ENCODE results near the gene KRT6A. TPM values are rescaled to one million over a fixed set of nuclear protein-coding genes. Genes with fewer than 3 reads are reported as not detected.

The KRT6A gene
- total and polyA plus RNA-seq, 4 donors, result 0.02 to 0.05 TPM; not detected in 2

DNA sequence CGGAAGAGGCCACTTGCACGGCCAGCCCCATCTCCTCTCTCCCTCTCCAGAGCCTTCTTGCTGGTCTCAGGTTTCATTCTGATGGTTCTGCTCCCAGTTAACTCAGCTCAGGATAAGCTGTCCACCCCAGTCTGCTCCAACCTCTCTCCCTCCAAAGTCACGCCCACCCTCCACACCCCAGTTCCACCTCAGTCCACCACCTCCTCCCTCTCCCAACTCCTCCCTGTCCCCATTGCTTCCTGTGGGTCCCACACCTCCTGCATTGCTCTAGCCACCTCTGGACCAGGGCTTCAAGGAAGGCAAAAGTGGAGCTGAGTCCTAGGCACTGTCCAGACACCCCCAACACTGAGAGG is 46.7 kb upstream of the KRT6A start:
- 89% methylated on average over 3 of the region's 3 CpGs for WGBS
- TF ChIP-seq HNF4A (conservative IDR thresholded peaks at IDR 0.05) (no peak), FOXA1 (IDR thresholded peaks at IDR 0.05) (no peak), RAD21 (IDR thresholded peaks at IDR 0.05) (no peak), FOXA2 (IDR thresholded peaks at IDR 0.05) (no peak), HNF4G (IDR thresholded peaks at IDR 0.05) (no peak), SP1 (IDR thresholded peaks at IDR 0.05) (no peak), TAF1 (conservative IDR thresholded peaks at IDR 0.05) (no peak)
- TF ChIP-seq, protein P1, sequence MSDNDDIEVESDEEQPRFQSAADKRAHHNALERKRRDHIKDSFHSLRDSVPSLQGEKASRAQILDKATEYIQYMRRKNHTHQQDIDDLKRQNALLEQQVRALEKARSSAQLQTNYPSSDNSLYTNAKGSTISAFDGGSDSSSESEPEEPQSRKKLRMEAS (IDR thresholded peaks at IDR 0.05), result no peak
- TF ChIP-seq, protein P2, sequence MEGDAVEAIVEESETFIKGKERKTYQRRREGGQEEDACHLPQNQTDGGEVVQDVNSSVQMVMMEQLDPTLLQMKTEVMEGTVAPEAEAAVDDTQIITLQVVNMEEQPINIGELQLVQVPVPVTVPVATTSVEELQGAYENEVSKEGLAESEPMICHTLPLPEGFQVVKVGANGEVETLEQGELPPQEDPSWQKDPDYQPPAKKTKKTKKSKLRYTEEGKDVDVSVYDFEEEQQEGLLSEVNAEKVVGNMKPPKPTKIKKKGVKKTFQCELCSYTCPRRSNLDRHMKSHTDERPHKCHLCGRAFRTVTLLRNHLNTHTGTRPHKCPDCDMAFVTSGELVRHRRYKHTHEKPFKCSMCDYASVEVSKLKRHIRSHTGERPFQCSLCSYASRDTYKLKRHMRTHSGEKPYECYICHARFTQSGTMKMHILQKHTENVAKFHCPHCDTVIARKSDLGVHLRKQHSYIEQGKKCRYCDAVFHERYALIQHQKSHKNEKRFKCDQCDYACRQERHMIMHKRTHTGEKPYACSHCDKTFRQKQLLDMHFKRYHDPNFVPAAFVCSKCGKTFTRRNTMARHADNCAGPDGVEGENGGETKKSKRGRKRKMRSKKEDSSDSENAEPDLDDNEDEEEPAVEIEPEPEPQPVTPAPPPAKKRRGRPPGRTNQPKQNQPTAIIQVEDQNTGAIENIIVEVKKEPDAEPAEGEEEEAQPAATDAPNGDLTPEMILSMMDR (IDR thresholded peaks at IDR 0.05; ENCODE audit: low read depth, low read length, missing input control), result no peak
- TF ChIP-seq, protein P3, sequence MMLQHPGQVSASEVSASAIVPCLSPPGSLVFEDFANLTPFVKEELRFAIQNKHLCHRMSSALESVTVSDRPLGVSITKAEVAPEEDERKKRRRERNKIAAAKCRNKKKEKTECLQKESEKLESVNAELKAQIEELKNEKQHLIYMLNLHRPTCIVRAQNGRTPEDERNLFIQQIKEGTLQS (IDR thresholded peaks at IDR 0.05), result no peak
- H3K27ac ChIP-seq (ENCODE audit: low read depth in 1 of 2, low read length in 2 of 2), result no peak overlapping the region
- no peaks in the 10 kb centered on the region for H3K36me3 ChIP-seq (ENCODE audit: control insufficient read depth in 4 of 4, insufficient read depth in 3 of 4, low read depth in 1 of 4, low read length in 3 of 4)
- no peak for DNase-seq (ENCODE audit: low spot score)
- H3K4me3 ChIP-seq (ENCODE audit: low read depth in 1 of 3, low read length in 3 of 3), result no peak overlapping the region
- H3K9me3 ChIP-seq (ENCODE audit: control insufficient read depth in 4 of 4, low read length in 3 of 4), result no peaks in the 10 kb centered on the region
- H3K9ac ChIP-seq (ENCODE audit: low read depth in 1 of 2, low read length in 2 of 2), result no peak overlapping the region
- no peaks in the 10 kb centered on the region for H3K27me3 ChIP-seq (ENCODE audit: control insufficient read depth in 4 of 4, insufficient read depth in 4 of 4, low read length in 3 of 4)
- H3K4me1 ChIP-seq (ENCODE audit: control insufficient read depth in 4 of 4, insufficient read depth in 4 of 4, low read length in 3 of 4), result no peaks in the 10 kb centered on the region

DNA sequence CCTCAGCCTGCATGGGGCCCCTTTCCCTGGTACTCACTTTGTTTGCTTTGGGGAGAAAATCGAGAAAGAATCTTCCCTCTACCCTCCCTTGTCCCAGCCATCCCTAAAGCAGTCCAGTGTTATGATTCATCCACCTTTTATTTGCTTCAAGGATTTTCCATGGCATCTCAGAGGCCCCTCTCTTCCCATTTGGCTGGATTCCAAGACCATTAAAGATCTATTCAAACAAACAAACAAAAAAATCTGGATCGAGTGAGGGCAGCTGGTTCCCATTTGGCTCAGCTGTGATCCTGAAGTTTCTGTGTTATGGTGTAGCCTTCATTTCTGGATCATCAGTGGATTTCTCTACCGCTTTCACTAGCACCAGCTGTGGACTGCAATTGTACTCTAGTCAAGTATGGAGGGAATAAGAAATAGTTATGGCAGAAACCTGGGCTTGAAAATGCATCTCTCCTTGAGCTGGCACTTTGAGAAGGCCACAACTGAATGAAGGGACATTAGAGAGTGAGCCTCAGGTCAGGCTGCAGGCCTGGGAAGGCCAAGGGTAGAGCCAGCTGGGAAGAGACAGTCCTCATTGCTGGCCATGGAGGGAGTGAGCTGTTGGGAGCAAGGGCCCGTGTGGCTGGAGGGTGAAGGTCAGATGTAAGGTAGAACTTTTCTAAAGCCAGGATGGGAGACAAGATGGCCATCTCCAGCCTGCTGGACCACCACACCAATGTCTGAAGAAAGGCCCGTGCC is 46.2 kb upstream of the KRT6A start:
- WGBS, result 78% methylated on average over 5 of the region's 5 CpGs
- Histone ChIP-seq H3K27me3 (ENCODE audit: control insufficient read depth in 4 of 4, insufficient read depth in 4 of 4, low read length in 3 of 4) (no peaks in the 10 kb centered on the region), H3K27ac (ENCODE audit: low read depth in 1 of 2, low read length in 2 of 2) (no peak overlapping the region), H3K4me1 (ENCODE audit: control insufficient read depth in 4 of 4, insufficient read depth in 4 of 4, low read length in 3 of 4) (no peaks in the 10 kb centered on the region), H3K9me3 (ENCODE audit: control insufficient read depth in 4 of 4, low read length in 3 of 4) (no peaks in the 10 kb centered on the region), H3K4me3 (ENCODE audit: low read depth in 1 of 3, low read length in 3 of 3) (no peak overlapping the region), H3K9ac (ENCODE audit: low read depth in 1 of 2, low read length in 2 of 2) (no peak overlapping the region), H3K36me3 (ENCODE audit: control insufficient read depth in 4 of 4, insufficient read depth in 3 of 4, low read depth in 1 of 4, low read length in 3 of 4) (no peaks in the 10 kb centered on the region)
- no peak for DNase-seq (ENCODE audit: low spot score)
- TF ChIP-seq, protein P3 (IDR thresholded peaks at IDR 0.05), result no peak

DNA sequence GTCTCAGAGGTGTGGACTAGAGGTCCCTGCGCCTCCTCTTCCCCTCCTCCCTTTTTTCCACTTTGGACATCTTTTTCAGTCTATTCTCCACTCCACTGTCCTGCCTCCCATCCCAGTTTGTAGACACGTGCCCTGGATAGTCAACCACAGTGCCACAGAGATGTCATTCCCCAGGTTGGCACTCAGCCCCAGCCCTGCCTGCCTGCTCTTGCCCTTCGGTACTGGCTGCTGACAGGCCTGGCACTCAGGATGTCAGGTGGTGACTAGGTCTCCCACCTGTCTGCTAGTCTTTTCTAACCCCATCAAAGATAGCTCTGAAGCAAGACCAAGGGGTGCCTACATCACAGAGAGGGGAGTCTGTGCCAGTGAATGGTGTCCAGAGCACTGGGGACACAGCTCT is 44.0 kb upstream of the KRT6A start:
- no peak overlapping the region for H3K27ac ChIP-seq (ENCODE audit: low read depth in 1 of 2, low read length in 2 of 2)
- no peak overlapping the region for H3K9ac ChIP-seq (ENCODE audit: low read depth in 1 of 2, low read length in 2 of 2)
- no peaks in the 10 kb centered on the region for H3K36me3 ChIP-seq (ENCODE audit: control insufficient read depth in 4 of 4, insufficient read depth in 3 of 4, low read depth in 1 of 4, low read length in 3 of 4)
- no peaks in the 10 kb centered on the region for H3K4me1 ChIP-seq (ENCODE audit: control insufficient read depth in 4 of 4, insufficient read depth in 4 of 4, low read length in 3 of 4)
- H3K27me3 ChIP-seq (ENCODE audit: control insufficient read depth in 4 of 4, insufficient read depth in 4 of 4, low read length in 3 of 4), result no peaks in the 10 kb centered on the region
- DNase-seq (ENCODE audit: low spot score), result no peak
- no peaks in the 10 kb centered on the region for H3K9me3 ChIP-seq (ENCODE audit: control insufficient read depth in 4 of 4, low read length in 3 of 4)
- no peak overlapping the region for H3K4me3 ChIP-seq (ENCODE audit: low read depth in 1 of 3, low read length in 3 of 3)
- WGBS, result 72% methylated on average over 3 of the region's 3 CpGs
- no peak for TF ChIP-seq GABPA (IDR thresholded peaks at IDR 0.05 in 1 of 2, conservative IDR thresholded peaks at IDR 0.05 in 1 of 2)
- no peak for TF ChIP-seq RXRA (IDR thresholded peaks at IDR 0.05)
- TF ChIP-seq HNF4G (IDR thresholded peaks at IDR 0.05), result no peak
- no peak for TF ChIP-seq JUND (IDR thresholded peaks at IDR 0.05)
- TF ChIP-seq, protein P1 (IDR thresholded peaks at IDR 0.05), result no peak
- no peak for TF ChIP-seq TAF1 (conservative IDR thresholded peaks at IDR 0.05)
- TF ChIP-seq FOXA1 (IDR thresholded peaks at IDR 0.05), result no peak
- TF ChIP-seq, protein P4, sequence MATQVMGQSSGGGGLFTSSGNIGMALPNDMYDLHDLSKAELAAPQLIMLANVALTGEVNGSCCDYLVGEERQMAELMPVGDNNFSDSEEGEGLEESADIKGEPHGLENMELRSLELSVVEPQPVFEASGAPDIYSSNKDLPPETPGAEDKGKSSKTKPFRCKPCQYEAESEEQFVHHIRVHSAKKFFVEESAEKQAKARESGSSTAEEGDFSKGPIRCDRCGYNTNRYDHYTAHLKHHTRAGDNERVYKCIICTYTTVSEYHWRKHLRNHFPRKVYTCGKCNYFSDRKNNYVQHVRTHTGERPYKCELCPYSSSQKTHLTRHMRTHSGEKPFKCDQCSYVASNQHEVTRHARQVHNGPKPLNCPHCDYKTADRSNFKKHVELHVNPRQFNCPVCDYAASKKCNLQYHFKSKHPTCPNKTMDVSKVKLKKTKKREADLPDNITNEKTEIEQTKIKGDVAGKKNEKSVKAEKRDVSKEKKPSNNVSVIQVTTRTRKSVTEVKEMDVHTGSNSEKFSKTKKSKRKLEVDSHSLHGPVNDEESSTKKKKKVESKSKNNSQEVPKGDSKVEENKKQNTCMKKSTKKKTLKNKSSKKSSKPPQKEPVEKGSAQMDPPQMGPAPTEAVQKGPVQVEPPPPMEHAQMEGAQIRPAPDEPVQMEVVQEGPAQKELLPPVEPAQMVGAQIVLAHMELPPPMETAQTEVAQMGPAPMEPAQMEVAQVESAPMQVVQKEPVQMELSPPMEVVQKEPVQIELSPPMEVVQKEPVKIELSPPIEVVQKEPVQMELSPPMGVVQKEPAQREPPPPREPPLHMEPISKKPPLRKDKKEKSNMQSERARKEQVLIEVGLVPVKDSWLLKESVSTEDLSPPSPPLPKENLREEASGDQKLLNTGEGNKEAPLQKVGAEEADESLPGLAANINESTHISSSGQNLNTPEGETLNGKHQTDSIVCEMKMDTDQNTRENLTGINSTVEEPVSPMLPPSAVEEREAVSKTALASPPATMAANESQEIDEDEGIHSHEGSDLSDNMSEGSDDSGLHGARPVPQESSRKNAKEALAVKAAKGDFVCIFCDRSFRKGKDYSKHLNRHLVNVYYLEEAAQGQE (IDR thresholded peaks at IDR 0.05), result no peak
- no peak for TF ChIP-seq YY1 (IDR thresholded peaks at IDR 0.05)
- TF ChIP-seq FOXA2 (IDR thresholded peaks at IDR 0.05), result no peak
- TF ChIP-seq, protein P2 (IDR thresholded peaks at IDR 0.05; ENCODE audit: low read depth, low read length, missing input control), result no peak
- TF ChIP-seq NR2F2 (IDR thresholded peaks at IDR 0.05), result no peak
- no peak for TF ChIP-seq SP1 (IDR thresholded peaks at IDR 0.05)
- TF ChIP-seq HNF4A (conservative IDR thresholded peaks at IDR 0.05), result no peak
- no peak for TF ChIP-seq EGR1 (IDR thresholded peaks at IDR 0.05; ENCODE audit: low read depth in 2 of 2)
